Stimulated activated naive B cell treated with anti-CD40 and anti-IgM and Interleukin-4, amounts not matched to agents 10 μg/mL and 1 μg/mL and 100 μg/mL, for 72 hours (primary cell): ENCODE results near the gene LHFPL2.
A peak's percentile ranks its signal among the peaks of the same experiment; 100 is the strongest.

ENCODE experiments used
- ATAC-seq, 2 donors: fragments of 150-1000 bp; cut with Tn5 transposase; replicated peaks; 2 replicates each; pipeline ENCODE4 v1.10.0; 2021; ENCODE audit warnings: moderate library complexity in 1 of 2
- DNase-seq: peaks from one replicate; pipeline ENCODE4 v3.0.0; 2021
- H3K27ac Mint-ChIP-seq: one replicate; pipeline ENCODE4 v1.8.0; 2022; ENCODE audit warnings: mild to moderate bottlenecking, mixed read lengths
- H3K27me3 Mint-ChIP-seq, 2 donors: one replicate each; pipeline ENCODE4 v1.8.0; 2022; ENCODE audit warnings: mixed read lengths in 2 of 2
- H3K36me3 Mint-ChIP-seq, 2 donors: one replicate each; pipeline ENCODE4 v1.8.0; 2022; ENCODE audit warnings: mixed read lengths in 2 of 2, mild to moderate bottlenecking in 1 of 2
- H3K4me1 Mint-ChIP-seq, 2 donors: one replicate each; pipeline ENCODE4 v1.8.0; 2022; ENCODE audit warnings: mixed read lengths in 2 of 2, mild to moderate bottlenecking in 1 of 2
- H3K4me3 Mint-ChIP-seq, 2 donors: one replicate each; pipeline ENCODE4 v1.8.0; 2022; ENCODE audit warnings: mild to moderate bottlenecking in 2 of 2, mixed read lengths in 2 of 2, moderate library complexity in 1 of 2
- H3K9me3 Mint-ChIP-seq, 2 donors: one replicate each; pipeline ENCODE4 v1.8.0; 2022; ENCODE audit warnings: mixed read lengths in 2 of 2, mild to moderate bottlenecking in 1 of 2

The LHFPL2 gene

GRCh38 chr5:78640662-78641474 lies 7.7 kb downstream of the LHFPL2 start:
- Mint-ChIP-seq H3K4me1 (peaks cover 30 to 49% of the 10 kb centered on the region in 2 donors), H3K27me3 (no peaks in the 10 kb centered on the region), H3K36me3 (peaks cover 15 to 24% of the 10 kb centered on the region in 2 donors), H3K27ac (no peak overlapping the region), H3K4me3 (no peak overlapping the region), H3K9me3 (no peaks in the 10 kb centered on the region)
- ATAC-seq (peak; percentile 67 to 77), DNase-seq (no peak)

GRCh38 chr5:78639791-78640190 lies 8.8 kb downstream of the LHFPL2 start:
- ATAC-seq (no peak), DNase-seq (no peak)
- Mint-ChIP-seq H3K4me1 (peaks cover 32 to 47% of the 10 kb centered on the region in 2 donors), H3K9me3 (no peaks in the 10 kb centered on the region), H3K27me3 (no peaks in the 10 kb centered on the region), H3K27ac (no peak overlapping the region), H3K36me3 (peaks cover 14 to 24% of the 10 kb centered on the region in 2 donors), H3K4me3 (no peak overlapping the region)

- DNase-seq: no peak
- Mint-ChIP-seq H3K27ac (no peak overlapping the region), H3K9me3 (no peaks in the 10 kb centered on the region), H3K27me3 (no peaks in the 10 kb centered on the region), H3K36me3 (peaks cover 9 to 22% of the 10 kb centered on the region in 2 donors), H3K4me1 (peaks cover 32 to 47% of the 10 kb centered on the region in 2 donors), H3K4me3 (no peak overlapping the region)
- ATAC-seq: no peak
Measured at GRCh38 chr5:78638973-78639669, 9.5 kb downstream of the LHFPL2 start.

- H3K9me3 Mint-ChIP-seq: no peaks in the 10 kb centered on the region
- H3K4me1 Mint-ChIP-seq: peaks cover 36 to 53% of the 10 kb centered on the region in 2 donors
- no peak overlapping the region for H3K27ac Mint-ChIP-seq
- ATAC-seq (no peak), DNase-seq (no peak)
- H3K27me3 Mint-ChIP-seq: no peaks in the 10 kb centered on the region
- peaks cover 9 to 20% of the 10 kb centered on the region in 2 donors for H3K36me3 Mint-ChIP-seq
- H3K4me3 Mint-ChIP-seq: no peak overlapping the region
Measured at GRCh38 chr5:78638423-78638822, 10.1 kb downstream of the LHFPL2 start.

- H3K9me3 Mint-ChIP-seq: no peaks in the 10 kb centered on the region
- ATAC-seq: no peak
- H3K4me1 Mint-ChIP-seq: peaks cover 34 to 53% of the 10 kb centered on the region in 2 donors
Measured at GRCh38 chr5:78637468-78637867, 11.1 kb downstream of the LHFPL2 start.

GRCh38 chr5:78636682-78637081 lies 11.9 kb downstream of the LHFPL2 start:
- peaks cover 18 to 26% of the 10 kb centered on the region in 2 donors for H3K36me3 Mint-ChIP-seq
- ATAC-seq (no peak), DNase-seq (no peak)
- no peaks in the 10 kb centered on the region for H3K27me3 Mint-ChIP-seq
- no peak overlapping the region for H3K4me3 Mint-ChIP-seq
- H3K9me3 Mint-ChIP-seq: no peaks in the 10 kb centered on the region
- peaks cover 35 to 51% of the 10 kb centered on the region in 2 donors for H3K4me1 Mint-ChIP-seq
- H3K27ac Mint-ChIP-seq: no peak overlapping the region

More at GRCh38 chr5:78637468-78637867, 11.1 kb downstream of the LHFPL2 start:
- no peak for DNase-seq
- Mint-ChIP-seq H3K27me3 (no peaks in the 10 kb centered on the region), H3K27ac (no peak overlapping the region), H3K4me3 (no peak overlapping the region), H3K36me3 (peaks cover 13 to 20% of the 10 kb centered on the region in 2 donors)

GRCh38 chr5:78634634-78635033 lies 13.9 kb downstream of the LHFPL2 start:
- H3K36me3 Mint-ChIP-seq: peaks cover 22 to 30% of the 10 kb centered on the region in 2 donors
- H3K4me1 Mint-ChIP-seq: peaks cover 27 to 42% of the 10 kb centered on the region in 2 donors
- DNase-seq: no peak
- no peak overlapping the region for H3K27ac Mint-ChIP-seq
- no peak overlapping the region for H3K4me3 Mint-ChIP-seq
- no peaks in the 10 kb centered on the region for H3K9me3 Mint-ChIP-seq
- no peak for ATAC-seq
- H3K27me3 Mint-ChIP-seq: no peaks in the 10 kb centered on the region

GRCh38 chr5:78634229-78634628 lies 14.3 kb downstream of the LHFPL2 start:
- Mint-ChIP-seq H3K36me3 (peaks cover 22 to 29% of the 10 kb centered on the region in 2 donors), H3K4me3 (no peak overlapping the region), H3K9me3 (no peaks in the 10 kb centered on the region), H3K27ac (no peak overlapping the region), H3K27me3 (no peaks in the 10 kb centered on the region), H3K4me1 (peaks cover 27 to 45% of the 10 kb centered on the region in 2 donors)
- DNase-seq: no peak
- ATAC-seq: no peak

GRCh38 chr5:78633700-78634099 lies 14.9 kb downstream of the LHFPL2 start:
- Mint-ChIP-seq H3K4me3 (no peak overlapping the region), H3K36me3 (peaks cover 21 to 26% of the 10 kb centered on the region in 2 donors), H3K27ac (no peak overlapping the region), H3K27me3 (no peaks in the 10 kb centered on the region), H3K4me1 (peaks cover 26 to 46% of the 10 kb centered on the region in 2 donors), H3K9me3 (no peaks in the 10 kb centered on the region)
- ATAC-seq: no peak
- no peak for DNase-seq

- ATAC-seq (no peak), DNase-seq (no peak)
- no peaks in the 10 kb centered on the region for H3K9me3 Mint-ChIP-seq
- no peaks in the 10 kb centered on the region for H3K27me3 Mint-ChIP-seq
- peaks cover 34 to 57% of the 10 kb centered on the region in 2 donors for H3K4me1 Mint-ChIP-seq
- H3K27ac Mint-ChIP-seq: no peak overlapping the region
- peaks cover 23 to 28% of the 10 kb centered on the region in 2 donors for H3K36me3 Mint-ChIP-seq
- no peak overlapping the region for H3K4me3 Mint-ChIP-seq
Measured at GRCh38 chr5:78632467-78632866, 16.1 kb downstream of the LHFPL2 start.

- no peak for ATAC-seq
- Mint-ChIP-seq H3K9me3 (no peaks in the 10 kb centered on the region), H3K27ac (peak overlapping the region; percentile 65), H3K27me3 (no peaks in the 10 kb centered on the region), H3K4me3 (no peak overlapping the region), H3K36me3 (peaks cover 24 to 34% of the 10 kb centered on the region in 2 donors), H3K4me1 (peaks cover 38 to 62% of the 10 kb centered on the region in 2 donors)
- DNase-seq: no peak
Measured at GRCh38 chr5:78631931-78632330, 16.6 kb downstream of the LHFPL2 start.

GRCh38 chr5:78630047-78630446 lies 18.5 kb downstream of the LHFPL2 start:
- Mint-ChIP-seq H3K27ac (no peak overlapping the region), H3K9me3 (no peaks in the 10 kb centered on the region), H3K4me1 (peaks cover 30 to 50% of the 10 kb centered on the region in 2 donors), H3K27me3 (no peaks in the 10 kb centered on the region), H3K4me3 (no peak overlapping the region), H3K36me3 (peaks cover 33 to 41% of the 10 kb centered on the region in 2 donors)
- DNase-seq (no peak), ATAC-seq (no peak)

- no peak for DNase-seq
- H3K27me3 Mint-ChIP-seq: no peaks in the 10 kb centered on the region
- no peak overlapping the region for H3K4me3 Mint-ChIP-seq
- no peaks in the 10 kb centered on the region for H3K9me3 Mint-ChIP-seq
- H3K4me1 Mint-ChIP-seq: peaks cover 28 to 45% of the 10 kb centered on the region in 2 donors
- H3K27ac Mint-ChIP-seq: no peak overlapping the region
- peaks cover 37 to 39% of the 10 kb centered on the region in 2 donors for H3K36me3 Mint-ChIP-seq
- no peak for ATAC-seq
Measured at GRCh38 chr5:78629624-78630023, 18.9 kb downstream of the LHFPL2 start.

GRCh38 chr5:78628270-78628992 lies 20.1 kb downstream of the LHFPL2 start:
- Mint-ChIP-seq H3K27me3 (no peaks in the 10 kb centered on the region), H3K27ac (no peak overlapping the region), H3K9me3 (no peaks in the 10 kb centered on the region), H3K4me1 (peaks cover 21 to 37% of the 10 kb centered on the region in 2 donors), H3K4me3 (no peak overlapping the region), H3K36me3 (peaks cover 41 to 42% of the 10 kb centered on the region in 2 donors)
- no peak for ATAC-seq
- DNase-seq: no peak
